ENCODE results near the gene AHCYL2. TPM values are rescaled to one million over a fixed set of nuclear protein-coding genes. Genes with fewer than 3 reads are reported as not detected.

Gene AHCYL2
- total and polyA plus RNA-seq, 12 donors: 2.5 to 7.7 (median 5.6) TPM

- Histone ChIP-seq H3K4me1 (no peaks in the 10 kb centered on the region), H3K36me3 (no peaks in the 10 kb centered on the region), H3K27ac (no peak overlapping the region), H3K27me3 (no peaks in the 10 kb centered on the region), H3K4me3 (no peak overlapping the region), H3K9me3 (peaks cover 0 to 2% (median 0%) of the 10 kb centered on the region in 11 donors)
- no peak for TF ChIP-seq CTCF (IDR thresholded peaks at IDR 0.05)
- no peak for DNase-seq
- WGBS, 2 donors: 93 to 95% methylated on average over 10 of the region's 10 CpGs
- ATAC-seq: no peak
- intact Hi-C loops (cut with DNase I): no loop called here
Measured at GRCh38 chr7:129240119-129240820, 15.4 kb downstream of the AHCYL2 start.

GRCh38 chr7:129244220-129244619 lies 19.4 kb downstream of the AHCYL2 start:
- H3K27ac ChIP-seq: no peak overlapping the region
- no peaks in the 10 kb centered on the region for H3K27me3 ChIP-seq
- H3K4me1 ChIP-seq: no peaks in the 10 kb centered on the region
- intact Hi-C loops (cut with DNase I): no loop called here
- WGBS, 2 donors: 97% methylated on average over 1 of the region's 1 CpG
- H3K4me3 ChIP-seq: no peak overlapping the region
- no peak for TF ChIP-seq CTCF (IDR thresholded peaks at IDR 0.05)
- DNase-seq (no peak), ATAC-seq (no peak)
- no peaks in the 10 kb centered on the region for H3K36me3 ChIP-seq
- H3K9me3 ChIP-seq: peaks cover 0 to 7% (median 0%) of the 10 kb centered on the region in 11 donors

DNA sequence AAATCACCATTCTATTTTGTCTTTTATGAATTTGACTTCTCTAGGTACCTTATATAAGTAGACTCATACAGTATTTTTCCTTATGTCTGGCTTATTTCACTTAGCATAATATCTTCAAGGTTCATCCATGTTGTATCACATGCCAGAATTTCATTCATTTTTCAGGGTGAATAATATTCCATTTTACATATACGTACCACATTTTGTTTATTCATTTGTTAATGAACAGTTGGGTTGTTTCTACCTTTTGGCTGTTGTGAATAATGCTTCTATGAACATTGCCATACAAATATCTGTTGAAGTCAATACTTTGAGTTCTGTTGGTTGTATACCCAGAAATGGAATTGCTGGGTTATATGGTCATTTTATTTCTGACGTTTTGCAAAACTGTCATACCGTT lies 20.7 kb downstream of the AHCYL2 start:
- intact Hi-C loops (cut with DNase I): no loop called here
- no peaks in the 10 kb centered on the region for H3K36me3 ChIP-seq
- ATAC-seq: no peak
- H3K4me3 ChIP-seq: no peak overlapping the region
- no peak for DNase-seq
- 76 to 97% methylated on average over 3 of the region's 3 CpGs for WGBS, 2 donors
- no peak for TF ChIP-seq CTCF (IDR thresholded peaks at IDR 0.05)
- H3K4me1 ChIP-seq: no peaks in the 10 kb centered on the region
- H3K27me3 ChIP-seq: no peaks in the 10 kb centered on the region
- H3K27ac ChIP-seq: no peak overlapping the region
- H3K9me3 ChIP-seq: peaks cover 0 to 7% (median 0%) of the 10 kb centered on the region in 11 donors

GRCh38 chr7:129247087-129247486 lies 22.3 kb downstream of the AHCYL2 start:
- no peak for DNase-seq
- ATAC-seq: no peak
- Histone ChIP-seq H3K4me3 (no peak overlapping the region), H3K36me3 (no peaks in the 10 kb centered on the region), H3K27me3 (no peaks in the 10 kb centered on the region), H3K4me1 (no peaks in the 10 kb centered on the region), H3K9me3 (peaks cover 0 to 7% (median 0%) of the 10 kb centered on the region in 11 donors), H3K27ac (no peak overlapping the region)
- TF ChIP-seq CTCF (IDR thresholded peaks at IDR 0.05): no peak
- intact Hi-C loops (cut with DNase I): no loop called here
- WGBS, 2 donors: 84 to 88% methylated on average over 2 of the region's 2 CpGs

All from heart right ventricle (tissue), 16 donors.